ENCODE measurements around the gene SIPA1L3. TPM values are rescaled to one million over a fixed set of nuclear protein-coding genes. Genes with fewer than 3 reads are reported as not detected.

SIPA1L3 gene, protein sequence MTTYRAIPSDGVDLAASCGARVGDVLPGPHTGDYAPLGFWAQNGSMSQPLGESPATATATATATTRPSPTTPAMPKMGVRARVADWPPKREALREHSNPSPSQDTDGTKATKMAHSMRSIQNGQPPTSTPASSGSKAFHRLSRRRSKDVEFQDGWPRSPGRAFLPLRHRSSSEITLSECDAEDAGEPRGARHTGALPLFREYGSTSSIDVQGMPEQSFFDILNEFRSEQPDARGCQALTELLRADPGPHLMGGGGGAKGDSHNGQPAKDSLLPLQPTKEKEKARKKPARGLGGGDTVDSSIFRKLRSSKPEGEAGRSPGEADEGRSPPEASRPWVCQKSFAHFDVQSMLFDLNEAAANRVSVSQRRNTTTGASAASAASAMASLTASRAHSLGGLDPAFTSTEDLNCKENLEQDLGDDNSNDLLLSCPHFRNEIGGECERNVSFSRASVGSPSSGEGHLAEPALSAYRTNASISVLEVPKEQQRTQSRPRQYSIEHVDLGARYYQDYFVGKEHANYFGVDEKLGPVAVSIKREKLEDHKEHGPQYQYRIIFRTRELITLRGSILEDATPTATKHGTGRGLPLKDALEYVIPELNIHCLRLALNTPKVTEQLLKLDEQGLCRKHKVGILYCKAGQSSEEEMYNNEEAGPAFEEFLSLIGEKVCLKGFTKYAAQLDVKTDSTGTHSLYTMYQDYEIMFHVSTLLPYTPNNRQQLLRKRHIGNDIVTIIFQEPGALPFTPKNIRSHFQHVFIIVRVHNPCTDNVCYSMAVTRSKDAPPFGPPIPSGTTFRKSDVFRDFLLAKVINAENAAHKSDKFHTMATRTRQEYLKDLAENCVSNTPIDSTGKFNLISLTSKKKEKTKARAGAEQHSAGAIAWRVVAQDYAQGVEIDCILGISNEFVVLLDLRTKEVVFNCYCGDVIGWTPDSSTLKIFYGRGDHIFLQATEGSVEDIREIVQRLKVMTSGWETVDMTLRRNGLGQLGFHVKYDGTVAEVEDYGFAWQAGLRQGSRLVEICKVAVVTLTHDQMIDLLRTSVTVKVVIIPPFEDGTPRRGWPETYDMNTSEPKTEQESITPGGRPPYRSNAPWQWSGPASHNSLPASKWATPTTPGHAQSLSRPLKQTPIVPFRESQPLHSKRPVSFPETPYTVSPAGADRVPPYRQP (N-terminal part only)
- total RNA-seq = 21.6 and 23.6 TPM in 2 replicates

DNA sequence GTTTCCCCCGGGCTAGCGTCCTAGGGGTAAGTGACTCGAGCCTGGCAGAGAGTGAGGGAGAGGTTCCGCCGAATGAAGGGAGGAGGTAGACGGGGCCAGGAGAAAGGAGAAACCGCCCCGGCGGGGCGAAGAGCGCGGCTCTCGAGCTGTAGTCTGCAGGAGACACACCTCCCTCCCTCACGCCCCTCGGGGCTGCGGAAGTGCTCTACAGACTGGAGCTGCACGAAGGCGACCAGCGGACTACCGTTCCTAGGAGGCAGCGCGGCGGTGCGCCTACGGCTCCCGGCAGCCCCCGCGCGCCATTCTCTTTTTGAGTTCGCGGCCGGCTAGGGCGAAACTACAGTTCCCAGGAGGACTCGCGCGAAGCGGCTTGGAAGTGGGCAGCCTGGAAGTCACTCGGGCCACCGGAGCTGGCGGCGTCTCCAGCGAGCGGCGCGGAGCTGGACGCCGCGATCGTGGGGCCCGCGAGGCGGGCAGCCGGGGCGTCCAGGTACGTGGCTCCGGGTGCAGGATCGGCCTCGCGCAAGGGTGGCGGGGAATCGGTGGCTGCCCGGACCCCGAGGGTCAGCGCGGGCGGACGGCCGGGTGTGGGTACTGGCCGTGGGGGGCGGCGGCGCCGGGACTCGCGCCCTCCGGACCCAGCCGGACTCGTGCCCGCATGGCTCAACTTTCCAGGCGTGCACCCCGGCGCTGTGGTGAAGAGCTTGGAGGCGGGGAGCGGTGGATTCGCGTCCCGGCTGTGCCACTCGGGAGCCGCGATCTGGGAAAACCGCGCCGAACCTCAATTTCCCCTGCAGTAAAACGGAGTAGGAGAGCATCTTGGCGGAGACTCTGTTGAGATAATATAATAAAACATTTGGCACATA, at the start of gene SIPA1L3:
Gene SIPA1L3, plus strand, starts transcription at position 340 of the 866 bp plus-strand sequence. CDS start 174,358 bp downstream, outside the sequence.

DNA sequence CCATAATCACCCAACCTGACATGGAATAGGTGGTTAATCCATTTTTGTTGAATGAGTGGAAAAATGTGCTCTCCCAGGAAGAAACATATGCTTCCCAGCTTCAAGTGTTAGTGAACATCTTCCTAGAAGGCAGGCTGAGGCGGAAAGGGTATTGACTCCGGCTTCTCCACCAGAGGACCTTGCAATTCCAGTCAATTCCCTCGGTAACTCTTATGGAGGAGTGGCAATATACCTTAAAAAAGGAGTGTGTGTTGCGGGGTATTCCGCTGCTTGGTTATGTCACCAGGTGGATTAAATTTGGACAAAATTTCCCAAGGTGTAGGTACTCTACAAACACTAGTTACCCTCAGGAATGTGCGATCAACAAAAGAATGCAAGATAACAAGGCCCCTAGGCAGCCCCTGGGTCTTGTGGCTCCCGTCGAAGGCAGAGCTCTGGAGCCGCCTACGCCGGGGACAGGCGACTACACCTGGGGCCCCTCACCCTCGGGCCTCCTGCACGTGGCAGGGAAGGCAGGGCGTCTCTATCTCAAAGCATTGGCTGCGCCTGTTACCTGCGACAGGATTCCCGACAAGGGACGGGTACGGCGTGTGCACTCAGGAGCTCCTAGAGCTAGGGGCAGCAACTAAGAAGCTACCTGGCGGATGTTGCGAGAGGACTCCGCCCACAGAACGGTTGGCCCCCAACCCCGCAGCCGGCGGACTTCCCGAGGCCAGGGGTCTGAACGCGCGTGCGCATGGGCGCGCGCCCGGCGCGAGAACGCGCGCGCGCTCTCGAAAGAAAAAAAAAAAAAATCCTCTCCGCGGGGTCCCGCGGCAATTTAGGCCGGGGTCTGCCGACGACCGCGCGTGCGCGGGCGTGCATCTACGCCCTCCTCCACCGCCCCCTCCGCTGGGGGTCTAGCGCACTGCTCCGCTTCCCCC, 801 bp upstream of the SIPA1L3 start, which contains the start of gene WDR87:
Gene WDR87, minus strand, starts transcription at position 649 of the 923 bp plus-strand sequence. CDS start 8,355 bp downstream, outside the sequence.

DNA sequence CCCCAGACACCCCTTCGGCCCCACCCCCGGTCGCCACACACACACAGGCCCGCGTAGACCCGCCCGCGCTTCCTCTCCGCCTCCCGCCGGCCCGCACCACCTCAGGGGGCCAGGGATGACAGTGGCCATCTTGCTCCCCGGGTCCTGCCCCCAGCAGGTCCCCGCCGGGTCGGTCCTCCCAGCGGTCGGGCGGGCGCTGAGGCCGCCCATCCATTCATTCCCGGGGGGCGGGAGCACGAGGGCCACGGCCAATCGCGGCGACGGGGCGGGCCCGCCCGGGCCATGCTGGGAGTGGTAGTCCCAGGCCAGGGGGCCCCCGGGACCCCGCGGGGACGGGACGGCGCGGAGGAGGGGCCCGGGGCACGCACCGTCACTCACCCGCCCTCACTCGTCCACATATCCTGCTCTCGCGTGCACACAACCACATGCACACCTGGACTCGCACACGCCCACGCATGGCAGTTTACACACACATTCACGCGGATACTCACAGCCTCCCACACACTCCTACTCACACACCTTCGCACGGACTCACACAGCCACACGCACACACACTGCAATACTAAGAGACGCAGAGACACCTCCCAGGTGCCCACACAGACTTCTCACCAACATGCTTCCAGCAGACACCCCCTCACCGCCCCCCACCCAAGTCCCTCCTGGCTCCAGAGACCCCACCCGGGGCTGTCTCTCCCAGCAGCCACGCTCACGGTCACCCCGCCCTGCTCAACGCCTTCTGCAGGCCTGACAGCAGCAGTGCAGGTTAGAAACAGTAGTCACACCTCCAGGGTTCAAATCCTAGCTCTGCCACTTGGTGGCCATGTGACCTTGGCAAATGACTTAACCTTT, 317.2 kb downstream of the SIPA1L3 start, which contains the start of gene DPF1:
Gene DPF1, minus strand, starts transcription at position 209 of the 849 bp plus-strand sequence. Its CDS starts 80 bp downstream, at position 129.

Other genes with a start within 250 kb of the SIPA1L3 start
- 2.6 and 3.5 TPM in 2 replicates for gene ZNF607, start 187.4 kb upstream of the SIPA1L3 start, total RNA-seq
- 2.7 and 12.3 TPM in 2 replicates for gene ZNF573, start 127.6 kb upstream of the SIPA1L3 start, total RNA-seq
- gene WDR87, start 614 bp upstream of the SIPA1L3 start, total RNA-seq = not detected in 2 replicates